K562 (cell line): ENCODE results near the gene CLCN6. TPM values are rescaled to one million over a fixed set of nuclear protein-coding genes. Genes with fewer than 3 reads are reported as not detected.

Experiments used
- CBX5 ChIP-seq: IDR thresholded peaks from 2 replicates; pipeline ENCODE4 v1.6.1; 2014; ENCODE audit warnings: low read depth, borderline replicate concordance
- E2F1 ChIP-seq: sonication (generic); formaldehyde crosslinking; IDR thresholded peaks from 2 replicates; pipeline ENCODE4 v1.8.1; 2023; ENCODE audit warnings: mild to moderate bottlenecking, missing genetic modification reagents, moderate library complexity
- GTF2E2 ChIP-seq: fragments of 200-800 bp; sonication (Bioruptor generic); IDR thresholded peaks from 2 replicates; pipeline ENCODE4 v1.6.1; 2016; ENCODE audit warnings: missing genetic modification characterization, missing compliant biosample characterization
- KDM2B ChIP-seq: fragments of 250-450 bp; sonication (Bioruptor Pico); IDR thresholded peaks from 2 replicates; pipeline ENCODE4 v1.8.0; 2021; ENCODE audit warnings: mild to moderate bottlenecking, moderate library complexity
- MXD1 ChIP-seq: fragments of 250-450 bp; sonication (Bioruptor Pico); IDR thresholded peaks from 2 replicates; pipeline ENCODE4 v1.8.0; 2021; ENCODE audit warnings: borderline replicate concordance, mild to moderate bottlenecking, moderate library complexity; ENCODE audit not compliant: poor library complexity, severe bottlenecking
- NCOR1 ChIP-seq: fragments of 450-650 bp; IDR thresholded peaks from 2 replicates; pipeline ENCODE4 v1.6.1; 2016; ENCODE audit warnings: mild to moderate bottlenecking, moderate library complexity
- SMC3 ChIP-seq: conservative IDR thresholded peaks from 2 replicates; pipeline ENCODE4 v1.6.1; 2011; ENCODE audit warnings: low read depth, low read length, improper control_type of control experiment; ENCODE audit not compliant: insufficient read depth
- SNIP1 ChIP-seq: fragments of 450-650 bp; IDR thresholded peaks from 2 replicates; pipeline ENCODE4 v1.7.1; 2017; ENCODE audit warnings: low read depth, mild to moderate bottlenecking
- TSHZ1 ChIP-seq: fragments of 250-450 bp; sonication (Bioruptor Pico); IDR thresholded peaks from 2 replicates; pipeline ENCODE4 v1.4.0; 2020; ENCODE audit warnings: mild to moderate bottlenecking, moderate library complexity
- WHSC1 ChIP-seq: IDR thresholded peaks from one replicate; pipeline ENCODE4 v1.6.1; 2012; ENCODE audit warnings: low read length, control low read depth, inconsistent platforms
- ZBTB1 ChIP-seq: sonication (generic); formaldehyde crosslinking; IDR thresholded peaks from 2 replicates; pipeline ENCODE4 v1.8.1; 2023; ENCODE audit warnings: missing genetic modification reagents, low read depth, mild to moderate bottlenecking, borderline replicate concordance
- ZNF224 ChIP-seq: sonication (generic); formaldehyde crosslinking; IDR thresholded peaks from 2 replicates; pipeline ENCODE4 v1.8.0; 2022; ENCODE audit warnings: mild to moderate bottlenecking, missing genetic modification reagents
- ZNF75A ChIP-seq: fragments of 450-650 bp; formaldehyde crosslinking; IDR thresholded peaks from 2 replicates; pipeline ENCODE4 v1.4.0; 2020; ENCODE audit warnings: mild to moderate bottlenecking
- polyA plus RNA-seq, 8 experiments: library from polyadenylated mRNA; depleted of rRNA in 4 of 8; stranded (reverse) in 5 of 8; unstranded in 3 of 8; fragments of >200 nt; fragmentation: Nextera tagmentation in 2 of 8; fragmentation: Illumina TruSeq in 1 of 8; extraction: Ambion mirVana in 2 of 8; extraction: Trizol in 1 of 8; gene quantifications; 2 replicates each; pipeline versions ENCODE4 v1.2.1 to v1.2.3, GENCODE V29; 2011 to 2014; ENCODE audit warnings: inconsistent platforms in 1 of 8, missing spikeins in 1 of 8
- total RNA-seq, 7 experiments: library from RNA; depleted of rRNA in 6 of 7; stranded (reverse); fragments of >200 nt in 6 of 7; fragmentation: Illumina TruSeq in 2 of 7; extraction: Trizol in 2 of 7; gene quantifications; 2 replicates each; pipeline versions ENCODE4 v1.2.1 to v1.2.3, GENCODE V29; 2011 to 2021; ENCODE audit warnings: low replicate concordance in 1 of 7

Gene CLCN6
- total and polyA plus RNA-seq, 9 of the 15 experiments (the other 6 are each of a cell fraction or from before 2014, with no cell fraction given) = 2.0 to 21.8 (median 13.6) TPM

DNA sequence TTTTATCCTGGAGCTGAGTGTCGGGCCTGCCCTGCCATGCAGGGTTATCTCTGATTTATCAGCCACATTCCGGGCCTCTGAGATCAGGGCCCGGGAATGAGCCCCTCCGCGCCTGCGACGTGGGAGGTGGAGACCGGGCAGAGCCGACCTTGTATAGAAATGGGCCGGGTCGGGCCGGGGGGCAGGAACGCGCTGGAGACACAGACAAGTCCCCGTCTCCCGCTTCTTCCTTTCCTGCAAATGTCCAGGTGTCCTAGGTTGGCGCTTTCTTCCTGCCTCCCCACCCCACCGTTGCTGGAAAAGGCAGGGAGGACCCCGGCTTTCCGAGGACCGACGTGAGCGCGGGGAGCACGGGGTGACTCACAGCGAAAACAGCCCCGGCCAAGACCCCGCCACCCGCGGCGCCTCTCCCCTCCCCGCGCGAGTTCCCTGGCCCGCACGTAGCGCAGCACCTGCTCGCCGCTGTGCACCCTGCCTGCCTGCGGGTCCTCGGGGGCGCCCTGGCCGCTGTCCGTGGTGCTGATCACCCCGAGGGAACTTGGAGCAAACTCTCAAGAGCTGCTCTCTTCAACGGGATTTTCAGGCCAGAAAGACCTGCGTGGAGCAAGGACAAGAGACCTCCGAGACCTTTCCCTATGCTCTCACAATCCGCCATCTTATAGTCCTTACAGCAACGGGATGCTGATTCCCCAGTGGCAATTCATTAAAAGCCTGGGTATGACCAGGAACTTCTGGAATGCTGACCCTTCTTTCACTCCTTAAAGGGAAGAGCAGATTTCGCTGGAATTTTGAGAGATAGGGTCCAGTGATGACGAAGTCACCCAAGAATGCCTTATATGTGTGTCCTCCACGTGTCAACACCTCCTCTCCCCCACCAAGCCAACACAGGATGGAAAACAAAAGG lies 53.2 kb downstream of the CLCN6 start (continued):
- TF ChIP-seq GTF2E2 (tag) (no peak), ZNF224 (CRISPR knock-in tag) (peak; percentile 82; the same call in 1 of the 2 replicates), NCOR1 (no peak), TSHZ1 (CRISPR knock-in tag) (no peak), SNIP1 (no peak), KDM2B (CRISPR knock-in tag) (peak; percentile 54; the same call in 1 of the 2 replicates), MXD1 (no peak), ZBTB1 (CRISPR knock-in tag) (peak; percentile 83; the same call in 1 of the 2 replicates), CBX5 (peak; percentile 31; the same call in 1 of the 2 replicates), SMC3 (peak; percentile 25; the same call in 1 of the 2 replicates), E2F1 (CRISPR knock-in tag) (peak; percentile 94), WHSC1 (no peak), ZNF75A (no peak)
